HepG2 (cell line): Measurements from ENCODE around the gene GNAL. TPM values are rescaled to one million over a fixed set of nuclear protein-coding genes. Genes with fewer than 3 reads are reported as not detected.

ENCODE experiments used
- ATAC-seq: fragments of 200-7000 bp; cut with Tn5 transposase; 3 replicates; pipeline ENCODE4 v1.9.1; 2020; ENCODE audit warnings: mild to moderate bottlenecking, moderate library complexity
- BruUV-seq: library from RNA; stranded (reverse); fragments of 400-500 nt; replicated peaks from 2 replicates; lab custom pipeline; 2021; lab: Mats Ljungman, UMichigan
- CTCF ChIA-PET: fragments of 300-600 bp; formaldehyde crosslinking; extraction: SDS; loops from one replicate; lab custom pipeline; 2021; ENCODE audit warnings: low total read pairs, inconsistent platforms, low intra/inter-chr PET ratio; lab: Yijun Ruan, JAX
- POLR2A ChIA-PET: fragments of 350-600 bp; sonication (Branson Sonifier 250); formaldehyde crosslinking; loops from one replicate; lab custom pipeline; 2020; ENCODE audit warnings: antibody characterized with exemption, inconsistent platforms; lab: Yijun Ruan, JAX
- DNase-seq: peaks from one replicate; pipeline ENCODE4 v3.0.0-alpha.2; 2015; ENCODE audit warnings: low spot score
- FAIRE-seq: peaks from 3 replicates; lab custom pipeline; 2011; peaks lifted over from hg19 to GRCh38; lab: Jason Lieb, UNC
- H2AFZ ChIP-seq: one replicate; pipeline ENCODE4 v1.6.1; 2011; ENCODE audit warnings: low read length, inconsistent platforms
- H3K27ac ChIP-seq: fragments of 300-600 bp; 3 replicates; pipeline ENCODE4 v1.8.0; 2011; ENCODE audit warnings: mixed run types, mild to moderate bottlenecking, mixed read lengths, low read length, inconsistent platforms; ENCODE audit not compliant: insufficient read depth; ENCODE audit errors: extremely low read length
- H3K27me3 ChIP-seq, 2 experiments: fragments of 200-600 bp in 1 of 2; 2 replicates in 1 of 2; 3 replicates in 1 of 2; pipeline versions ENCODE4 v1.6.0 to v1.8.0; 2011; ENCODE audit warnings: low read length in 2 of 2, mild to moderate bottlenecking in 2 of 2, moderate library complexity in 2 of 2, inconsistent platforms in 1 of 2; ENCODE audit not compliant: insufficient read depth in 2 of 2, control insufficient read depth in 1 of 2
- H3K36me3 ChIP-seq, 2 experiments: fragments of 200-600 bp in 1 of 2; replicated peaks in 1 of 2; 2 replicates in 1 of 2; 3 replicates in 1 of 2; pipeline versions ENCODE4 v1.5.1 to v1.8.0; 2011; ENCODE audit warnings: low read length in 2 of 2, inconsistent platforms in 1 of 2; ENCODE audit not compliant: insufficient read depth in 2 of 2, control insufficient read depth in 1 of 2
- H3K4me1 ChIP-seq: 2 replicates; pipeline ENCODE4 v1.5.1; 2012; ENCODE audit warnings: low read length, inconsistent platforms; ENCODE audit not compliant: insufficient read depth
- H3K4me2 ChIP-seq: 2 replicates; pipeline ENCODE4 v1.6.0; 2011; ENCODE audit warnings: low read depth, low read length, inconsistent platforms
- H3K4me3 ChIP-seq, 3 experiments: fragments of 200-600 bp in 1 of 3; sonication (generic), shearing (Covaris generic) in 1 of 3; replicated peaks in 1 of 3; 2 replicates each; pipeline ENCODE4 v1.5.1; 2011 to 2016; ENCODE audit warnings: low read length in 3 of 3, inconsistent platforms in 2 of 3, low read depth in 2 of 3, mild to moderate bottlenecking in 2 of 3, control low read depth in 1 of 3, mixed read lengths in 1 of 3; ENCODE audit not compliant: insufficient read depth in 1 of 3
- H3K79me2 ChIP-seq: one replicate; pipeline ENCODE4 v1.6.1; 2011; ENCODE audit warnings: low read length, inconsistent platforms; ENCODE audit not compliant: insufficient read depth
- H3K9ac ChIP-seq: 2 replicates; pipeline ENCODE4 v1.6.0; 2011; ENCODE audit warnings: mild to moderate bottlenecking, low read depth, low read length, inconsistent platforms; ENCODE audit not compliant: insufficient read depth
- H3K9me3 ChIP-seq: 2 replicates; pipeline ENCODE4 v1.5.1; 2012; ENCODE audit warnings: mild to moderate bottlenecking, low read length
- H4K20me1 ChIP-seq: 2 replicates; pipeline ENCODE4 v1.6.0; 2011; ENCODE audit warnings: inconsistent platforms, mild to moderate bottlenecking, low read length, moderate library complexity; ENCODE audit not compliant: insufficient read depth
- ARID5B ChIP-seq: IDR thresholded peaks from 2 replicates; pipeline ENCODE4 v1.4.0; 2020; ENCODE audit warnings: mild to moderate bottlenecking, missing genetic modification reagents
- FOSL1 ChIP-seq: sonication (generic); formaldehyde crosslinking; IDR thresholded peaks from 2 replicates; pipeline ENCODE4 v1.9.0; 2021; ENCODE audit warnings: missing genetic modification reagents, borderline replicate concordance
- MAF1 ChIP-seq: sonication (generic); formaldehyde crosslinking; IDR thresholded peaks from 2 replicates; pipeline ENCODE4 v1.5.0; 2020; ENCODE audit warnings: missing genetic modification reagents, borderline replicate concordance
- MED8 ChIP-seq: sonication (generic); formaldehyde crosslinking; IDR thresholded peaks from 2 replicates; pipeline ENCODE4 v1.8.1; 2023; ENCODE audit warnings: mild to moderate bottlenecking, missing genetic modification reagents; ENCODE audit not compliant: insufficient replicate concordance
- MIER2 ChIP-seq: IDR thresholded peaks from 2 replicates; pipeline ENCODE4 v1.6.1; 2016; ENCODE audit warnings: missing biosample characterization, missing genetic modification reagents
- MIER3 ChIP-seq: IDR thresholded peaks from 2 replicates; pipeline ENCODE4 v1.6.1; 2016; ENCODE audit warnings: missing compliant biosample characterization, borderline replicate concordance
- TFDP1 ChIP-seq: IDR thresholded peaks from 2 replicates; pipeline ENCODE4 v1.6.1; 2016; ENCODE audit warnings: missing compliant biosample characterization, missing genetic modification reagents, borderline replicate concordance
- ZBTB37 ChIP-seq: sonication (generic); formaldehyde crosslinking; IDR thresholded peaks from 2 replicates; pipeline ENCODE4 v1.4.0; 2020; ENCODE audit warnings: mild to moderate bottlenecking, missing genetic modification reagents
- ZKSCAN1 ChIP-seq: fragments of 150-350 bp; IDR thresholded peaks from 2 replicates; pipeline ENCODE4 v1.6.1; 2014; ENCODE audit warnings: low read length
- ZNF451 ChIP-seq: sonication (generic); formaldehyde crosslinking; IDR thresholded peaks from 2 replicates; pipeline ENCODE4 v1.5.0; 2020; ENCODE audit warnings: mild to moderate bottlenecking, missing genetic modification reagents
- ZNF501 ChIP-seq: sonication (generic); formaldehyde crosslinking; IDR thresholded peaks from 2 replicates; pipeline ENCODE4 v1.5.1; 2020; ENCODE audit warnings: mild to moderate bottlenecking, moderate library complexity, missing genetic modification reagents
- ZNF749 ChIP-seq: sonication (generic); formaldehyde crosslinking; IDR thresholded peaks from 2 replicates; pipeline ENCODE4 v1.8.0; 2022; ENCODE audit warnings: mild to moderate bottlenecking, missing genetic modification reagents, moderate library complexity, borderline replicate concordance
- WGBS: methylation state at CpG from one replicate; pipeline ENCODE4 v1.1.6; 2017; ENCODE audit warnings: low lambda C conversion rate; 5-methylcytosine and 5-hydroxymethylcytosine counted together
- in situ Hi-C: cut with HindIII; loops from 2 replicates; pipeline ENCODE4 v1.10.0; 2017; ENCODE audit warnings: low pct_unique_long_range_greater_than_20kb; ENCODE audit not compliant: extremely low pct_ligation_motif_present
- intact Hi-C: fragments of 100-400 bp; cut with micrococcal nuclease; formaldehyde crosslinking; loops from one replicate; pipeline ENCODE4 v1.10.0; 2022; ENCODE audit not compliant: unreplicated experiment
- polyA plus RNA-seq, 8 experiments: library from polyadenylated mRNA; depleted of rRNA in 3 of 8; stranded (reverse) in 7 of 8; unstranded in 1 of 8; fragments of >200 nt; fragmentation: Illumina TruSeq in 4 of 8; extraction: Trizol in 4 of 8; gene quantifications; 2 replicates each; pipeline versions ENCODE4 v1.2.1 to v1.2.3, GENCODE V29; 2011 to 2016; ENCODE audit warnings: low read depth in 4 of 8, missing spikeins in 1 of 8, mixed read lengths in 1 of 8; ENCODE audit not compliant: insufficient read depth in 1 of 8
- total RNA-seq, 5 experiments: library from RNA; depleted of rRNA; stranded (reverse); fragments of >200 nt; fragmentation: Illumina TruSeq; extraction: Trizol; gene quantifications; 2 replicates each; pipeline ENCODE4 v1.2.3, GENCODE V29; 2016; ENCODE audit warnings: low read depth in 1 of 5
- TF ChIP-seq, protein P1 (sequence below), 2 experiments: IDR thresholded peaks; 2 replicates each; pipeline ENCODE4 v1.6.1; 2011 to 2012; ENCODE audit warnings: low read length in 2 of 2, borderline replicate concordance in 1 of 2, low read depth in 1 of 2, mild to moderate bottlenecking in 1 of 2, moderate library complexity in 1 of 2

The GNAL gene
- total and polyA plus RNA-seq, 2 of the 13 experiments (the other 11 are each of a cell fraction or from before 2014, with no cell fraction given), result 0.87 to 1.4 TPM

DNA sequence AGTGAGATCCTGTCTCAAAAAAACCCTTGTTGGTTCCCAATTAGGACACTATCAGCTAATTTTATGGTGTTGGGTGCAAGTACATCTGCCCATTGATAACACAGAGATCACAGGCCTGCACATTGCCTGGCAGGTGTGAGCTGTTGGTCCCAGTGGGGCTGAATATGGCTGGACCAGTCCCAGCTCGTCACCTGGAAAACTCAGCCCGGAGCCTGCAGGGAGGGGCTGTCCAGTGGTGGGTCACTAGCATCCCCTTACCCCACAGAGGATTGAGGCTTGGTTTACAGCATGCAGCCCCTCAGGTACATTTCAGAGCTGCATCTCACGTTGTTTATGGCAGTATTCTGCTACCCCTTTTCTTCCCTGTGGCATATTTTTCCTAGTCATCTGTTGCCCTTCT, 121.3 kb downstream of the GNAL start (continued):
- no peak for TF ChIP-seq ZBTB37 (CRISPR knock-in tag)
- no peak for TF ChIP-seq MAF1 (CRISPR knock-in tag)
- TF ChIP-seq ZKSCAN1, result no peak

- Histone ChIP-seq H3K9me3 (no peaks in the 10 kb centered on the region), H4K20me1 (no peaks in the 10 kb centered on the region), H3K4me3 (no peak overlapping the region), H3K27me3 (no peaks in the 10 kb centered on the region; a peak in 2 of 5 replicates), H3K79me2 (no peaks in the 10 kb centered on the region), H2AFZ (no peak overlapping the region), H3K27ac (no peak overlapping the region), H3K4me1 (no peaks in the 10 kb centered on the region; the same call in 1 of the 2 replicates), H3K4me2 (no peak overlapping the region), H3K9ac (no peak overlapping the region), H3K36me3 (no peaks in the 10 kb centered on the region)
- in situ Hi-C loops (no loop called here), intact Hi-C loops (no loop called here)
- 70% methylated on average over 11 of the region's 11 CpGs for WGBS
- no peak for ATAC-seq
- BruUV-seq, result no TSS peak
- FAIRE-seq, result no peak
- no peak for DNase-seq
- CTCF ChIA-PET, result no interaction called here
- POLR2A ChIA-PET, result no interaction called here
- TF ChIP-seq MIER2 (CRISPR knock-in tag) (no peak), ARID5B (CRISPR knock-in tag) (no peak), ZNF501 (CRISPR knock-in tag) (no peak), MIER3 (CRISPR knock-in tag) (no peak), TFDP1 (CRISPR knock-in tag) (no peak), MED8 (CRISPR knock-in tag) (no peak), ZNF749 (CRISPR knock-in tag) (no peak), FOSL1 (no peak), ZNF451 (CRISPR knock-in tag) (no peak)
- TF ChIP-seq, protein P1, sequence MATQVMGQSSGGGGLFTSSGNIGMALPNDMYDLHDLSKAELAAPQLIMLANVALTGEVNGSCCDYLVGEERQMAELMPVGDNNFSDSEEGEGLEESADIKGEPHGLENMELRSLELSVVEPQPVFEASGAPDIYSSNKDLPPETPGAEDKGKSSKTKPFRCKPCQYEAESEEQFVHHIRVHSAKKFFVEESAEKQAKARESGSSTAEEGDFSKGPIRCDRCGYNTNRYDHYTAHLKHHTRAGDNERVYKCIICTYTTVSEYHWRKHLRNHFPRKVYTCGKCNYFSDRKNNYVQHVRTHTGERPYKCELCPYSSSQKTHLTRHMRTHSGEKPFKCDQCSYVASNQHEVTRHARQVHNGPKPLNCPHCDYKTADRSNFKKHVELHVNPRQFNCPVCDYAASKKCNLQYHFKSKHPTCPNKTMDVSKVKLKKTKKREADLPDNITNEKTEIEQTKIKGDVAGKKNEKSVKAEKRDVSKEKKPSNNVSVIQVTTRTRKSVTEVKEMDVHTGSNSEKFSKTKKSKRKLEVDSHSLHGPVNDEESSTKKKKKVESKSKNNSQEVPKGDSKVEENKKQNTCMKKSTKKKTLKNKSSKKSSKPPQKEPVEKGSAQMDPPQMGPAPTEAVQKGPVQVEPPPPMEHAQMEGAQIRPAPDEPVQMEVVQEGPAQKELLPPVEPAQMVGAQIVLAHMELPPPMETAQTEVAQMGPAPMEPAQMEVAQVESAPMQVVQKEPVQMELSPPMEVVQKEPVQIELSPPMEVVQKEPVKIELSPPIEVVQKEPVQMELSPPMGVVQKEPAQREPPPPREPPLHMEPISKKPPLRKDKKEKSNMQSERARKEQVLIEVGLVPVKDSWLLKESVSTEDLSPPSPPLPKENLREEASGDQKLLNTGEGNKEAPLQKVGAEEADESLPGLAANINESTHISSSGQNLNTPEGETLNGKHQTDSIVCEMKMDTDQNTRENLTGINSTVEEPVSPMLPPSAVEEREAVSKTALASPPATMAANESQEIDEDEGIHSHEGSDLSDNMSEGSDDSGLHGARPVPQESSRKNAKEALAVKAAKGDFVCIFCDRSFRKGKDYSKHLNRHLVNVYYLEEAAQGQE (IDR thresholded peaks at IDR 0.05; ENCODE audit: borderline replicate concordance in 1 of 2, low read depth in 1 of 2, low read length in 2 of 2), result no peak
These were observed 121.9 kb downstream of the GNAL start for GRCh38 chr18:11811009-11811408.
